ENCODE data around the gene BBS7. TPM values are rescaled to one million over a fixed set of nuclear protein-coding genes. Genes with fewer than 3 reads are reported as not detected.

Gene BBS7
- total and polyA plus RNA-seq, 9 of the 15 experiments (the other 6 are each of a cell fraction or from before 2014, with no cell fraction given): 13.4 to 25.8 (median 16.4) TPM

GRCh38 chr4:121790976-121791375 lies 79.3 kb downstream of the BBS7 start (continued):
- TF ChIP-seq PHTF2 (CRISPR knock-in tag; IDR thresholded peaks at IDR 0.05) (no peak), SAFB2 (IDR thresholded peaks at IDR 0.05; ENCODE audit: borderline replicate concordance, low read depth, low read length, severe bottlenecking) (no peak), MEF2D (tag; conservative IDR thresholded peaks at IDR 0.05; ENCODE audit: low read depth) (peak; percentile 43; the same call in 1 of the 2 replicates), ZNF384 (IDR thresholded peaks at IDR 0.05; ENCODE audit: low read depth, low read length) (no peak), ELF2 (CRISPR knock-in tag; IDR thresholded peaks at IDR 0.05) (0 out of 2 replicates have a peak, but pooled peaks have one; percentile 14), SNIP1 (IDR thresholded peaks at IDR 0.05; ENCODE audit: low read depth) (no peak), HBP1 (CRISPR knock-in tag; IDR thresholded peaks at IDR 0.05) (no peak), KLF16 (IDR thresholded peaks at IDR 0.05) (peak; percentile 90), ZBED1 (IDR thresholded peaks at IDR 0.05) (no peak), NFE2 (IDR thresholded peaks at IDR 0.05; ENCODE audit: low read depth) (peak; percentile 87), E2F1 (CRISPR knock-in tag; IDR thresholded peaks at IDR 0.05) (no peak), MED1 (CRISPR knock-in tag; IDR thresholded peaks at IDR 0.05; ENCODE audit: borderline replicate concordance) (no peak), MTA3 (IDR thresholded peaks at IDR 0.05; ENCODE audit: borderline replicate concordance) (peak; percentile 48; the same call in 1 of the 2 replicates), ILF3 (IDR thresholded peaks at IDR 0.05; ENCODE audit: borderline replicate concordance) (no peak), MAFG (tag; conservative IDR thresholded peaks at IDR 0.05) (peak; percentile 79), ZNF75A (CRISPR knock-in tag; IDR thresholded peaks at IDR 0.05) (no peak), BRF2 (IDR thresholded peaks at IDR 0.05; ENCODE audit: borderline replicate concordance, insufficient read depth, insufficient read length) (no peak), TSHZ1 (CRISPR knock-in tag; IDR thresholded peaks at IDR 0.05) (no peak), ZNF197 (CRISPR knock-in tag; IDR thresholded peaks at IDR 0.05; ENCODE audit: low read depth) (peak; percentile 75; the same call in 1 of the 2 replicates), HNRNPUL1 (IDR thresholded peaks at IDR 0.05; ENCODE audit: low read length) (no peak), MXI1 (IDR thresholded peaks at IDR 0.05; ENCODE audit: low read depth, low read length) (no peak), YY1 (IDR thresholded peaks at IDR 0.05; ENCODE audit: borderline replicate concordance in 1 of 3, control insufficient read depth in 1 of 3, extremely low read depth in 1 of 3, insufficient read depth in 3 of 3, insufficient read length in 1 of 3, insufficient replicate concordance in 2 of 3, low read depth in 1 of 3, low read length in 2 of 3) (no peak), NRF1 (conservative IDR thresholded peaks at IDR 0.05 in 1 of 2, IDR thresholded peaks at IDR 0.05 in 1 of 2) (no peak)
